KMS-11 (cell line): ENCODE results near the gene MT4.

Experiments
- H2AFZ ChIP-seq: fragments of 200-600 bp; sonication (generic); 2 replicates; pipeline ENCODE4 v1.6.1; 2016; ENCODE audit warnings: antibody characterized with exemption, mixed run types, low read depth
- H3K27ac ChIP-seq: fragments of 200-600 bp; sonication (generic); 2 replicates; pipeline ENCODE4 v1.6.1; 2016; ENCODE audit warnings: mild to moderate bottlenecking, mixed run types
- H3K27me3 ChIP-seq: fragments of 200-600 bp; sonication (generic); 2 replicates; pipeline ENCODE4 v1.6.1; 2017; ENCODE audit warnings: mild to moderate bottlenecking, low read depth, mixed run types, moderate library complexity; ENCODE audit not compliant: insufficient read depth
- H3K36me3 ChIP-seq: fragments of 200-600 bp; sonication (generic); 2 replicates; pipeline ENCODE4 v1.6.1; 2017; ENCODE audit warnings: mild to moderate bottlenecking, mixed run types; ENCODE audit not compliant: insufficient read depth
- H3K4me1 ChIP-seq: fragments of 200-600 bp; sonication (generic); 2 replicates; pipeline ENCODE4 v1.6.1; 2016; ENCODE audit warnings: mild to moderate bottlenecking, low read depth, mixed run types; ENCODE audit not compliant: poor library complexity, severe bottlenecking
- H3K4me2 ChIP-seq: fragments of 200-600 bp; sonication (generic); 2 replicates; pipeline ENCODE4 v1.7.0; 2016; ENCODE audit warnings: mild to moderate bottlenecking, mixed run types
- H3K4me3 ChIP-seq: fragments of 200-600 bp; sonication (generic); IDR thresholded peaks from 2 replicates; pipeline ENCODE4 v1.6.1; 2017; ENCODE audit warnings: low read depth, low read length, mixed read lengths; ENCODE audit not compliant: insufficient read depth
- H3K79me2 ChIP-seq: fragments of 200-600 bp; sonication (generic); 2 replicates; pipeline ENCODE4 v1.6.1; 2016; ENCODE audit warnings: low read depth, mixed run types; ENCODE audit not compliant: insufficient read depth
- H3K9ac ChIP-seq: fragments of 200-600 bp; sonication (generic); 2 replicates; pipeline ENCODE4 v1.6.1; 2016; ENCODE audit warnings: mild to moderate bottlenecking, mixed run types
- H4K20me1 ChIP-seq: fragments of 200-600 bp; sonication (generic); 2 replicates; pipeline ENCODE4 v1.6.1; 2016; ENCODE audit warnings: mild to moderate bottlenecking, mixed run types; ENCODE audit not compliant: insufficient read depth
- TF ChIP-seq, protein P1 (sequence below): fragments of 200-600 bp; sonication (generic); conservative IDR thresholded peaks from 2 replicates; pipeline ENCODE4 v1.6.1; 2017; ENCODE audit warnings: low read depth, mild to moderate bottlenecking, antibody characterized with exemption, low read length, moderate library complexity, mixed read lengths

The MT4 gene

DNA sequence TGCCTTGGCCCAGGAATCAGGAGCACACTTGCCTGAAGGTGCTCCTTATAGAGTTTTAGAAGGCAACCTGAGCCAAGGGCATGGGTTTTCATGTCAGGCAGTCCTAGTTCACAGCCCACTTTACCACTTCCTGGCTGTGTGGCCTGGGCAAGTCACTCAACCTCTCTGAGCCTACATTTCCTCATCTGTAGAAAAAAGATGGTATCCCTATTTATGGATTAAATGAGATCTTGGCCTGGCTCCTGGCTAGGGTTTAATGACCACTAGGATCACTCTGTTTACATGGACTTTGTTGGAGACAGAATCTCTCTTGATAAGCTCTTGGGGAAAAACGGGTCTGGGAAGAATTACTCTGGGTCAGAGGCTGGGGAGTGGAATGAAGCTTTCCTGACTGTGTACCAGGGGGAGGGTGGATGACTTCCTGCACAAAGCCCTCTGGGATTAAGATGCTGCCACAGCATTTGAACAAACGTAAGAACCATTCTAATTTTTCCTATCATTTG is 45.8 kb downstream of the MT4 start:
- Histone ChIP-seq H3K36me3 (no peaks in the 10 kb centered on the region), H3K4me2 (no peak overlapping the region; the same call in 1 of the 2 replicates), H3K9ac (no peak overlapping the region), H4K20me1 (no peaks in the 10 kb centered on the region), H2AFZ (no peak overlapping the region), H3K4me3 (no peak overlapping the region), H3K27me3 (peaks cover 10% of the 10 kb centered on the region; the same call in 1 of the 2 replicates), H3K4me1 (peaks cover 16% of the 10 kb centered on the region), H3K79me2 (no peaks in the 10 kb centered on the region), H3K27ac (no peak overlapping the region)
- TF ChIP-seq, protein P1, sequence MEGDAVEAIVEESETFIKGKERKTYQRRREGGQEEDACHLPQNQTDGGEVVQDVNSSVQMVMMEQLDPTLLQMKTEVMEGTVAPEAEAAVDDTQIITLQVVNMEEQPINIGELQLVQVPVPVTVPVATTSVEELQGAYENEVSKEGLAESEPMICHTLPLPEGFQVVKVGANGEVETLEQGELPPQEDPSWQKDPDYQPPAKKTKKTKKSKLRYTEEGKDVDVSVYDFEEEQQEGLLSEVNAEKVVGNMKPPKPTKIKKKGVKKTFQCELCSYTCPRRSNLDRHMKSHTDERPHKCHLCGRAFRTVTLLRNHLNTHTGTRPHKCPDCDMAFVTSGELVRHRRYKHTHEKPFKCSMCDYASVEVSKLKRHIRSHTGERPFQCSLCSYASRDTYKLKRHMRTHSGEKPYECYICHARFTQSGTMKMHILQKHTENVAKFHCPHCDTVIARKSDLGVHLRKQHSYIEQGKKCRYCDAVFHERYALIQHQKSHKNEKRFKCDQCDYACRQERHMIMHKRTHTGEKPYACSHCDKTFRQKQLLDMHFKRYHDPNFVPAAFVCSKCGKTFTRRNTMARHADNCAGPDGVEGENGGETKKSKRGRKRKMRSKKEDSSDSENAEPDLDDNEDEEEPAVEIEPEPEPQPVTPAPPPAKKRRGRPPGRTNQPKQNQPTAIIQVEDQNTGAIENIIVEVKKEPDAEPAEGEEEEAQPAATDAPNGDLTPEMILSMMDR, result no peak

- H3K4me3 ChIP-seq, result no peak overlapping the region
- H3K79me2 ChIP-seq, result no peaks in the 10 kb centered on the region
- TF ChIP-seq, protein P1, result no peak
- no peaks in the 10 kb centered on the region for H3K36me3 ChIP-seq
- no peak overlapping the region for H3K27ac ChIP-seq
- no peak overlapping the region for H3K9ac ChIP-seq
- H3K27me3 ChIP-seq, result peaks cover 10% of the 10 kb centered on the region; the same call in 1 of the 2 replicates
- peaks cover 16% of the 10 kb centered on the region for H3K4me1 ChIP-seq
- H3K4me2 ChIP-seq, result no peak overlapping the region
- H2AFZ ChIP-seq, result no peak overlapping the region
- H4K20me1 ChIP-seq, result no peaks in the 10 kb centered on the region
Observed at GRCh38 chr16:56611281-56611833, 46.5 kb downstream of the MT4 start.

DNA sequence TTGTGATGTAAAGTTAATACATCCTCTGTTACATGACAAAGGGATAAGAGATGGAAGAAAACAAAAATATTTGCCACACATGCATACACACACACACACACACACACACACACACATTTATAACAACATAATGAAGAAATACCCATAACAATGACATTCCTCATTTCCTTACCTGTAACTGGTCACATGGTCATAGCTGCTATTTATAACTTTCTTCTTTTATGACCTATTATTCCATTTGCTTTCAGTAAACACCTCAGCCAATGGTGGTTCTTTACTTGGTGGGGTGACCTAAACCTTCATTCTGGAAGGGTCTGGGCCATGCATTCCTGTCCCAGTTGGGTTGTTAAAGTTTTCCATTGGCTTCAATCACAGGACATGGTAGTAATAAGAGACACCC is 48.8 kb downstream of the MT4 start:
- Histone ChIP-seq H3K27ac (no peak overlapping the region), H3K4me3 (no peak overlapping the region), H3K4me1 (peaks cover 14% of the 10 kb centered on the region), H3K9ac (no peak overlapping the region), H4K20me1 (no peaks in the 10 kb centered on the region), H3K27me3 (peaks cover 8% of the 10 kb centered on the region; the same call in 1 of the 2 replicates), H2AFZ (no peak overlapping the region), H3K79me2 (no peaks in the 10 kb centered on the region), H3K4me2 (no peak overlapping the region), H3K36me3 (no peaks in the 10 kb centered on the region)
- TF ChIP-seq, protein P1, result no peak

DNA sequence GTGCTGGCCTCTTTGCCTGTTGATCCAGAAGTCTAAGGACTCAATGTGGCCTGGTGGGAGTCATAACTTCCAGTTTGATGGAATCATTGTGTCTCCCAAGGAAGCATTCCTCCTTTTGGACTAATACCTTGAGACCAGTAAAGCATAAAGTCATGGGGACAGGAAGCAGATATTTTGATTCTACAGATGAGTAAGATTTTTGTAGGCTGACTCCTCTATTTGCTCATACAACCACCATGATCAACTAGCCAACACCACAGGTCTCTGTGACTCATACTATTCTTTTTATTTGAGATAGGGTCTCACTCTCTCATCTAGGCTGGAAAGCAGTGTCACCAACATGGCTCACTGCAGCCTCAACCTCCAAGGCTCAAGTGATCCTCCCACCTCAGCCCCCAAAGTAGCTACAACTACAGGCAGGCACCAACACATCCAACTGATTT is 49.7 kb downstream of the MT4 start:
- Histone ChIP-seq H3K27ac (no peak overlapping the region), H3K4me3 (no peak overlapping the region), H2AFZ (no peak overlapping the region), H3K27me3 (peaks cover 5% of the 10 kb centered on the region; the same call in 1 of the 2 replicates), H3K36me3 (no peaks in the 10 kb centered on the region), H3K4me2 (no peak overlapping the region), H3K79me2 (no peaks in the 10 kb centered on the region), H3K9ac (no peak overlapping the region), H4K20me1 (no peaks in the 10 kb centered on the region), H3K4me1 (peaks cover 6% of the 10 kb centered on the region)
- TF ChIP-seq, protein P1, result no peak
